BLaER1 treated with 17β-estradiol and CSF1 and Interleukin-3, amounts not matched to agents 10 nM and 100 nM (cell line): ENCODE data around the gene CKS1B.

Experiments
- H3K27ac ChIP-seq, 11 experiments: shearing (Covaris generic); formaldehyde crosslinking; 2 replicates each; pipeline ENCODE4 v1.8.1; 2022
- H3K27me3 ChIP-seq, 11 experiments: shearing (Covaris generic); formaldehyde crosslinking; 2 replicates each; pipeline ENCODE4 v1.8.1; 2022
- H3K36me3 ChIP-seq, 11 experiments: shearing (Covaris generic); formaldehyde crosslinking; 2 replicates each; pipeline ENCODE4 v1.8.1; 2022
- H3K4me1 ChIP-seq, 10 experiments: shearing (Covaris generic); formaldehyde crosslinking; 2 replicates each; pipeline ENCODE4 v1.8.1; 2022
- H3K4me2 ChIP-seq, 11 experiments: shearing (Covaris generic); formaldehyde crosslinking; 2 replicates each; pipeline ENCODE4 v1.8.1; 2022
- H3K4me3 ChIP-seq, 10 experiments: shearing (Covaris generic); formaldehyde crosslinking; 2 replicates each; pipeline ENCODE4 v1.8.1; 2022
- H3K9ac ChIP-seq, 11 experiments: shearing (Covaris generic); formaldehyde crosslinking; 2 replicates each; pipeline ENCODE4 v1.8.1; 2022
- H3K9me3 ChIP-seq, 11 experiments: shearing (Covaris generic); formaldehyde crosslinking; replicated peaks in 1 of 11; 2 replicates each; pipeline ENCODE4 v1.8.1; 2022
- H4K20me1 ChIP-seq, 11 experiments: shearing (Covaris generic); formaldehyde crosslinking; 2 replicates each; pipeline ENCODE4 v1.8.1; 2022
- Cebpa-rat ChIP-seq, 11 experiments: shearing (Covaris generic); IDR thresholded peaks; 2 replicates each; pipeline ENCODE4 v1.8.1; 2022

The CKS1B gene

GRCh38 chr1:154959426-154959780, 15.1 kb upstream of the CKS1B start:
- peak overlapping the region; percentile 21 to 99 (median 92); a peak in 16 of 22 replicates for H3K4me2 ChIP-seq
- peak overlapping the region in 6 of 11 experiments; percentile 10 to 74 (median 26); a peak in 7 of 22 replicates for H3K9ac ChIP-seq
- H3K4me3 ChIP-seq: peak overlapping the region in 5 of 10 experiments; percentile 6 to 81 (median 72); a peak in 5 of 20 replicates

GRCh38 chr1:154960446-154961136, 13.9 kb upstream of the CKS1B start:
- peak overlapping the region; percentile 92 to 99 (median 97) for H3K9ac ChIP-seq
- no peaks in the 10 kb centered on the region for H3K27me3 ChIP-seq
- no peaks in the 10 kb centered on the region for H3K9me3 ChIP-seq
- peaks cover 63 to 85% (median 70%) of the 10 kb centered on the region in 10 experiments for H3K4me1 ChIP-seq
- peak overlapping the region; percentile 89 to 99 (median 94) for H3K4me2 ChIP-seq
- peak overlapping the region; percentile 72 to 90 (median 80) for H3K4me3 ChIP-seq
- H3K27ac ChIP-seq: peak overlapping the region in 10 of 11 experiments; percentile 93 to 99 (median 98); a peak in 19 of 22 replicates
- no peak for TF ChIP-seq Cebpa-rat (IDR thresholded peaks at IDR 0.05)
- peaks cover 42 to 57% (median 51%) of the 10 kb centered on the region in 11 experiments for H3K36me3 ChIP-seq
- peaks cover 0 to 25% (median 7%) of the 10 kb centered on the region in 11 experiments; a peak in 11 of 22 replicates for H4K20me1 ChIP-seq

More at GRCh38 chr1:154959426-154959780, 15.1 kb upstream of the CKS1B start:
- H3K4me1 ChIP-seq: peaks cover 72 to 85% (median 78%) of the 10 kb centered on the region in 10 experiments
- peak overlapping the region in 4 of 11 experiments; percentile 17 to 54 (median 31); a peak in 4 of 22 replicates for H3K27ac ChIP-seq
- no peaks in the 10 kb centered on the region for H3K9me3 ChIP-seq
- no peaks in the 10 kb centered on the region for H3K27me3 ChIP-seq
- peaks cover 31 to 45% (median 39%) of the 10 kb centered on the region in 11 experiments for H3K36me3 ChIP-seq
- peaks cover 0 to 20% (median 5%) of the 10 kb centered on the region in 11 experiments; a peak in 10 of 22 replicates for H4K20me1 ChIP-seq
- TF ChIP-seq Cebpa-rat (IDR thresholded peaks at IDR 0.05): no peak

GRCh38 chr1:154961207-154962155, 13.0 kb upstream of the CKS1B start, which contains the start of gene PYGO2:
PYGO2 (minus strand) TSS chr1:154961782; CDS start chr1:154961576, 206 bp downstream.
- Histone ChIP-seq H3K4me3 (peak within 1 kb of the TSS; percentile 72 to 90 (median 80)), H3K27me3 (no peaks in the 10 kb centered on the region), H3K27ac (peak within 1 kb of the TSS; percentile 93 to 99 (median 98)), H3K9ac (peak within 1 kb of the TSS; percentile 92 to 99 (median 97)), H3K9me3 (no peaks in the 10 kb centered on the region), H3K4me1 (peaks cover 60 to 88% (median 67%) of the 10 kb centered on the region in 10 experiments), H3K36me3 (peaks cover 51 to 66% (median 60%) of the 10 kb centered on the region in 11 experiments), H3K4me2 (peak within 1 kb of the TSS; percentile 89 to 99 (median 94)), H4K20me1 (peaks cover 0 to 33% (median 14%) of the 10 kb centered on the region in 11 experiments; a peak in 12 of 22 replicates)
- TF ChIP-seq Cebpa-rat (IDR thresholded peaks at IDR 0.05): no peak

GRCh38 chr1:154962156-154962749, 12.2 kb upstream of the CKS1B start:
- Histone ChIP-seq H3K4me3 (peak overlapping the region; percentile 72 to 90 (median 80)), H4K20me1 (peaks cover 0 to 41% (median 20%) of the 10 kb centered on the region in 11 experiments; a peak in 13 of 22 replicates), H3K27ac (peak overlapping the region; percentile 93 to 99 (median 98)), H3K4me2 (peak overlapping the region; percentile 87 to 99 (median 92)), H3K4me1 (peaks cover 53 to 88% (median 60%) of the 10 kb centered on the region in 10 experiments), H3K9me3 (no peaks in the 10 kb centered on the region), H3K36me3 (peaks cover 59 to 73% (median 68%) of the 10 kb centered on the region in 11 experiments), H3K27me3 (no peaks in the 10 kb centered on the region), H3K9ac (peak overlapping the region; percentile 92 to 99 (median 97))
- no peak for TF ChIP-seq Cebpa-rat (IDR thresholded peaks at IDR 0.05)

GRCh38 chr1:154962795-154963330, 11.6 kb upstream of the CKS1B start:
- Histone ChIP-seq H4K20me1 (peaks cover 0 to 47% (median 23%) of the 10 kb centered on the region in 11 experiments; a peak in 15 of 22 replicates), H3K36me3 (peaks cover 65 to 75% (median 70%) of the 10 kb centered on the region in 11 experiments), H3K4me2 (peak overlapping the region; percentile 87 to 99 (median 92)), H3K27ac (peak overlapping the region in 7 of 11 experiments; percentile 93 to 99 (median 99); a peak in 12 of 22 replicates), H3K4me1 (peaks cover 51 to 88% (median 60%) of the 10 kb centered on the region in 10 experiments), H3K9me3 (no peaks in the 10 kb centered on the region), H3K27me3 (no peaks in the 10 kb centered on the region), H3K4me3 (peak overlapping the region; percentile 72 to 90 (median 80); a peak in 19 of 20 replicates), H3K9ac (peak overlapping the region; percentile 92 to 99 (median 97))
- no peak for TF ChIP-seq Cebpa-rat (IDR thresholded peaks at IDR 0.05)

- TF ChIP-seq Cebpa-rat (IDR thresholded peaks at IDR 0.05): no peak
- Histone ChIP-seq H3K27ac (peak overlapping the region in 1 of 11 experiments; percentile 42; a peak in 1 of 22 replicates), H3K4me2 (peak overlapping the region; percentile 87 to 99 (median 92)), H3K36me3 (peaks cover 68 to 75% (median 70%) of the 10 kb centered on the region in 11 experiments), H3K4me1 (peaks cover 44 to 88% (median 63%) of the 10 kb centered on the region in 10 experiments), H3K9ac (peak overlapping the region in 10 of 11 experiments; percentile 31 to 99 (median 96); a peak in 16 of 22 replicates), H3K27me3 (no peaks in the 10 kb centered on the region), H3K4me3 (peak overlapping the region in 2 of 10 experiments; percentile 80 to 84; a peak in 2 of 20 replicates), H3K9me3 (no peaks in the 10 kb centered on the region), H4K20me1 (peaks cover 0 to 54% (median 25%) of the 10 kb centered on the region in 11 experiments; a peak in 15 of 22 replicates)
Observed at GRCh38 chr1:154963643-154964042, 10.8 kb upstream of the CKS1B start.

- Histone ChIP-seq H3K4me3 (no peak overlapping the region), H3K27me3 (no peaks in the 10 kb centered on the region), H3K9ac (peak overlapping the region in 8 of 11 experiments; percentile 14 to 99 (median 96); a peak in 6 of 22 replicates), H3K4me2 (peak overlapping the region in 8 of 11 experiments; percentile 89 to 99 (median 92); a peak in 9 of 22 replicates), H3K4me1 (peaks cover 44 to 88% (median 64%) of the 10 kb centered on the region in 10 experiments), H3K27ac (peak overlapping the region in 1 of 11 experiments; percentile 42; a peak in 1 of 22 replicates), H4K20me1 (peaks cover 0 to 61% (median 28%) of the 10 kb centered on the region in 11 experiments; a peak in 16 of 22 replicates), H3K9me3 (no peaks in the 10 kb centered on the region), H3K36me3 (peaks cover 64 to 75% (median 70%) of the 10 kb centered on the region in 11 experiments)
- peak in 1 of 11 experiments; percentile 29; a peak in 1 of 22 replicates for TF ChIP-seq Cebpa-rat (IDR thresholded peaks at IDR 0.05)
Observed at GRCh38 chr1:154964359-154964758, 10.1 kb upstream of the CKS1B start.
